Measurements from ENCODE around the gene PIK3C2A. TPM values are rescaled to one million over a fixed set of nuclear protein-coding genes. Genes with fewer than 3 reads are reported as not detected.

Gene PIK3C2A
- total RNA-seq, 1 donor from 2014 or later, result 96.0 TPM

DNA sequence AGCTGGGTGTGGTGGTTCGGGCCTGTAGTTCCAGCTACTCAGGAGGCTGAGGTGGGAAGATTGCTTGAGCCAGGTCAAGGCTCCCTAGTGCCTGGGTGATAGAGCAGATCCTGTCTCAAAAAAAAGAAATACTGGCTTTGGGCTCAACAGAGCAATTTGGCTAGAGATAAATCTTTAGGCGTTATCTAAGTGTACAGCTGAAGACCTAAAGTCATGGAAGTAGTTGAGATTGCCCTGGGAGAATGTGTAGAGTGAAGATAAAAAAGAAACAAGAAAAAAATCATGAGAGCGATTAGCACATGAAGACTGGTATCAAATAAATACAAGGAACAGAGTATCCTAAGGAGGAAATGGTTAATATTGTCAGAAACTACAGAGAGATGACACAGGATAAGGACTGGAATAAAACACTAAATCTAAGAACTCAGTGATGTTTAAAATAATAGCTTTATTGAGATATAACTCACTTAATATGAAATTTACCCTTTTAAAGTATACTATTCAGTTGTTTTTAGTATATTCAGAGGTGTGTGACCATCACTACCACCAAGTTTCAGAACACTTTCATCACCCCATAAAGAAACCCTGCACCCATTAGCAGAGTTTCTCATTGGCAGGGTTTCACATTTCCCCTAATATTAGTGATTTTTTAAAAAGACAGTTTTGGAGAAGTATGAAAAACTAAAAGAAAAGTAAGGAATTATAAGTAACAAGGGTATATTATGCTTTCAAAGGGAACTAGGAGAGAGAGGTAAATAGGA is 20.7 kb downstream of the PIK3C2A start:
- Mint-ChIP-seq H3K4me3 (ENCODE audit: low read depth) (no peak overlapping the region), H3K27ac (peak overlapping the region; percentile 53), H3K36me3 (ENCODE audit: insufficient read depth) (peaks cover 4% of the 10 kb centered on the region), H3K4me1 (ENCODE audit: low read depth) (peaks cover 2% of the 10 kb centered on the region), H3K27me3 (no peaks in the 10 kb centered on the region), H3K9me3 (ENCODE audit: low read depth) (no peaks in the 10 kb centered on the region)
- TF ChIP-seq, protein P1, sequence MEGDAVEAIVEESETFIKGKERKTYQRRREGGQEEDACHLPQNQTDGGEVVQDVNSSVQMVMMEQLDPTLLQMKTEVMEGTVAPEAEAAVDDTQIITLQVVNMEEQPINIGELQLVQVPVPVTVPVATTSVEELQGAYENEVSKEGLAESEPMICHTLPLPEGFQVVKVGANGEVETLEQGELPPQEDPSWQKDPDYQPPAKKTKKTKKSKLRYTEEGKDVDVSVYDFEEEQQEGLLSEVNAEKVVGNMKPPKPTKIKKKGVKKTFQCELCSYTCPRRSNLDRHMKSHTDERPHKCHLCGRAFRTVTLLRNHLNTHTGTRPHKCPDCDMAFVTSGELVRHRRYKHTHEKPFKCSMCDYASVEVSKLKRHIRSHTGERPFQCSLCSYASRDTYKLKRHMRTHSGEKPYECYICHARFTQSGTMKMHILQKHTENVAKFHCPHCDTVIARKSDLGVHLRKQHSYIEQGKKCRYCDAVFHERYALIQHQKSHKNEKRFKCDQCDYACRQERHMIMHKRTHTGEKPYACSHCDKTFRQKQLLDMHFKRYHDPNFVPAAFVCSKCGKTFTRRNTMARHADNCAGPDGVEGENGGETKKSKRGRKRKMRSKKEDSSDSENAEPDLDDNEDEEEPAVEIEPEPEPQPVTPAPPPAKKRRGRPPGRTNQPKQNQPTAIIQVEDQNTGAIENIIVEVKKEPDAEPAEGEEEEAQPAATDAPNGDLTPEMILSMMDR (IDR thresholded peaks at IDR 0.05; ENCODE audit: unreplicated experiment), result no peak
- DNase-seq (ENCODE audit: low spot score, unreplicated experiment), result no peak

DNA sequence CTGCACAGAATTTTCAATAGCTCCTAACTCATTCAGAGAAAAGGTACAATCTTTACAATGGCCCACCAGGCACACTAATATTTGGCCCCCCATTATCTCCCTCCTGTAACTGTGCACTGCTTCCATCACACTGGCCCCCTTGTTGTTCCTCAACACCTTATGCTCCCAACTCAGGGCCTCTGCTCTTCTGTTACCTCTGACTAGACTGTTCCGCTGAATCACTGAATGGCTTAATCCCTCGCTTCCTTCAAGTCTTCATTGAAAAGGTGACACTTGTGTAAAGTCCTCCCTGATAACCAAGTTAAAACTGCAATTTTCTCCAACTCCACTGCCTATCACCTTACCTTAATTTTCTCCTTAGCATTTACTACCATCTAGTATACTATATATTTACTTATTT is 21.8 kb downstream of the PIK3C2A start:
- Mint-ChIP-seq H3K4me1 (ENCODE audit: low read depth) (peaks cover 2% of the 10 kb centered on the region), H3K36me3 (ENCODE audit: insufficient read depth) (peaks cover 4% of the 10 kb centered on the region), H3K4me3 (ENCODE audit: low read depth) (no peak overlapping the region), H3K27me3 (no peaks in the 10 kb centered on the region), H3K9me3 (ENCODE audit: low read depth) (no peaks in the 10 kb centered on the region), H3K27ac (peak overlapping the region; percentile 12)
- DNase-seq (ENCODE audit: low spot score, unreplicated experiment), result no peak
- TF ChIP-seq, protein P1 (IDR thresholded peaks at IDR 0.05; ENCODE audit: unreplicated experiment), result no peak

DNA sequence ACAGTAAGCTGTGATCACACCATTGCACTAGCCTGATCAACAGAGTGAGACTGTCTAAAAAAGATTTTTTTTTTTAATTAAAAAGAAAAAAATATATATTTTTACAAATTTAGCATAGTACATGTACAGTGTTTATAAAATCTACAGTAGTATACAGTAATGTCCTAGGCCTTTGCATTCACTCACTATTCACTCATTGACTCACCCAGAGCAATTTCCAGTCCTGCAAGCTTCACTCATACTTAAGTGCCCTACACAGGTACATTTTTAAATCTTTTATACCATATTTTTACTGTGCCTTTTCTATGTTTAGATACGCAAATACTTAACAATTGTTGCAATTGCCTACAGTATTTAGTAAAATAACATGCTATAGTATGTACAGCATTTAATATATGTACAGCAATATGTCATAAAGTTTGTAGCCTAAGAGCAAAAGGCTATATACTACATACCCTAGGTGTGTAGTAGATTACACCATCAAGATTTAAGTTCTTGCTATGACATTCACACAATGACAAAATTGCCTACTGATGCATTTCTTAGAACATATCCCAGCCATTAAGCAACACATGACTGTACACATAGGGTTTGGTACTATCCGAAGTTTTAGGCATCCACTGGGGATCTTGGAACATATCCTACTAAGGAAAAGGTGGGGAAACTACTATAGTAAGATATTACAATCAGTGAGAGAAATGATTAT is 22.8 kb downstream of the PIK3C2A start:
- no peaks in the 10 kb centered on the region for H3K27me3 Mint-ChIP-seq
- H3K4me3 Mint-ChIP-seq (ENCODE audit: low read depth), result no peak overlapping the region
- H3K4me1 Mint-ChIP-seq (ENCODE audit: low read depth), result peaks cover 2% of the 10 kb centered on the region
- H3K9me3 Mint-ChIP-seq (ENCODE audit: low read depth), result no peaks in the 10 kb centered on the region
- TF ChIP-seq, protein P1 (IDR thresholded peaks at IDR 0.05; ENCODE audit: unreplicated experiment), result no peak
- peaks cover 7% of the 10 kb centered on the region for H3K36me3 Mint-ChIP-seq (ENCODE audit: insufficient read depth)
- no peak overlapping the region for H3K27ac Mint-ChIP-seq
- DNase-seq (ENCODE audit: low spot score, unreplicated experiment), result no peak

DNA sequence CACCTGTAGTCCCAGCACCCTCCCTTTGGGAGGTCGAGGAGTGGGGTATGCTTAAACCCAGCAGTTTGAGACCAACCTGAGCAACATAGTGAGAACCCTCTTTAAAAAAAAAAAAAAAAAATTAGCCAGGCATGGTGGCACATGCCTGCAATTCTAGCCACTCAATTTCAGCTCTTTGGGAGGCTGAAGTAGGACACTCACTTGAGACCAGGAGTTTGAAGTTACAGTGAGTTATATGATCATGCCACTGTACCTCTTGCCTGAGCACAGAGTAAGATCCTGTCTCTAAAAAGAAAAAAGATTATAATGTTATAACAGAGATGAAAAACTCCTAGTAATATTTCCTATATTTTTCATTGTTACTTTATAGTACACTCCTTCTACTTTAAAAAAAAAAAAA is 23.9 kb downstream of the PIK3C2A start:
- Mint-ChIP-seq H3K4me1 (ENCODE audit: low read depth) (peaks cover 2% of the 10 kb centered on the region), H3K9me3 (ENCODE audit: low read depth) (no peaks in the 10 kb centered on the region), H3K36me3 (ENCODE audit: insufficient read depth) (peaks cover 5% of the 10 kb centered on the region), H3K27ac (no peak overlapping the region), H3K27me3 (no peaks in the 10 kb centered on the region), H3K4me3 (ENCODE audit: low read depth) (no peak overlapping the region)
- DNase-seq (ENCODE audit: low spot score, unreplicated experiment), result no peak
- TF ChIP-seq, protein P1 (IDR thresholded peaks at IDR 0.05; ENCODE audit: unreplicated experiment), result no peak

DNA sequence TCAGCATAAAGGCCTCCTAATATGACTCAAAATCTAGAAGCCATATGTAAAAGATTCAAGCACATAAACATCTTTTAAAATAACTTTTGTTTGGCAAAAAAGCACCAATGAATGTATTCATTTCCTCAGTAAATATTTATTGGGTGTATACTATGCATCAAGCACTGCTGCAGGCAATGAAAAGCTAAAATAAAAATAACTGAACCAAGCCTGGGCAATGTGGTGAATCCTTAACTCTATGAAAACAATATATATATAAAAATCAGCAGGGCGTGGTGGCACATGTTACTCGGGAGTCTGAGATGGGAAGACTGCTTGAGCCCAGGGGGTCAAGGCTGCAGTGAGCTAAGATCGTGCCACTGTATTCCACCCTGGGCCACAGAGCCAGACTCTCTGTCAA is 27.8 kb downstream of the PIK3C2A start:
- H3K9me3 Mint-ChIP-seq (ENCODE audit: low read depth), result no peaks in the 10 kb centered on the region
- no peak for DNase-seq (ENCODE audit: low spot score, unreplicated experiment)
- H3K4me3 Mint-ChIP-seq (ENCODE audit: low read depth), result no peak overlapping the region
- TF ChIP-seq, protein P1 (IDR thresholded peaks at IDR 0.05; ENCODE audit: unreplicated experiment), result no peak
- H3K27me3 Mint-ChIP-seq, result no peaks in the 10 kb centered on the region
- H3K36me3 Mint-ChIP-seq (ENCODE audit: insufficient read depth), result peaks cover 3% of the 10 kb centered on the region
- H3K27ac Mint-ChIP-seq, result no peak overlapping the region
- no peaks in the 10 kb centered on the region for H3K4me1 Mint-ChIP-seq (ENCODE audit: low read depth)

Data from progenitor cell of endocrine pancreas (in vitro differentiated cells).